ENCODE data around the gene KCNA3.

DNA sequence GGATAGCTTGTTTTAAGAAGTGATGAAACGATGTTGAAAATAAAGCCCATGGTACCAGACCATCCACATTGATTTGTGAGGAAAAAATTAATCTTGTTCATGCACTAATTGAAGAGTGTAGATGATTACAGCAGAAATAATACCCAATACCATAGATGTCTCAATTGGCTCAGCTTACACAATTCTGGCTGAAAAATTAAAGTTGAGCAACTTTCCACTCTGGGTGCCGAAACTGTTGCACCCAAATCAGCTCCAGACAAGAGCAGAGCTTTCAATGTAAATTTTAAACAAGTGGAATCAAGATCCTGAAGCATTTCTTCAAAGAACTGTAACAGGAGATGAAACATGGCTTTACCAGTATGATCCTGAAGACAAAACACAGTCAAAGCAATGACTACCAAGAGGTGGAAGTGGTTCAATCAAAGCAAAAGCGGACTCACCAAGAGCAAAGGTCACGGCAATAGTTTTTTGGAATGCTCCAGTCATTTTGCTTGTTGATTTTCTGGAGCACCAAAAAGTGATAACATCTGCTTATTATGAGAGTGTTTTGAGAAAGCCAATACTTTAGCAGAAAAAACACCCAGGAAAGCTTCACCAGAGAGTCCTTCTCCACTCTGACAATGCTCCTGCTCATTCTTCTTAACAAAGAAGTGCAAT, 16.1 kb upstream of the KCNA3 start:
- TF ChIP-seq, protein P1, sequence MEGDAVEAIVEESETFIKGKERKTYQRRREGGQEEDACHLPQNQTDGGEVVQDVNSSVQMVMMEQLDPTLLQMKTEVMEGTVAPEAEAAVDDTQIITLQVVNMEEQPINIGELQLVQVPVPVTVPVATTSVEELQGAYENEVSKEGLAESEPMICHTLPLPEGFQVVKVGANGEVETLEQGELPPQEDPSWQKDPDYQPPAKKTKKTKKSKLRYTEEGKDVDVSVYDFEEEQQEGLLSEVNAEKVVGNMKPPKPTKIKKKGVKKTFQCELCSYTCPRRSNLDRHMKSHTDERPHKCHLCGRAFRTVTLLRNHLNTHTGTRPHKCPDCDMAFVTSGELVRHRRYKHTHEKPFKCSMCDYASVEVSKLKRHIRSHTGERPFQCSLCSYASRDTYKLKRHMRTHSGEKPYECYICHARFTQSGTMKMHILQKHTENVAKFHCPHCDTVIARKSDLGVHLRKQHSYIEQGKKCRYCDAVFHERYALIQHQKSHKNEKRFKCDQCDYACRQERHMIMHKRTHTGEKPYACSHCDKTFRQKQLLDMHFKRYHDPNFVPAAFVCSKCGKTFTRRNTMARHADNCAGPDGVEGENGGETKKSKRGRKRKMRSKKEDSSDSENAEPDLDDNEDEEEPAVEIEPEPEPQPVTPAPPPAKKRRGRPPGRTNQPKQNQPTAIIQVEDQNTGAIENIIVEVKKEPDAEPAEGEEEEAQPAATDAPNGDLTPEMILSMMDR (IDR thresholded peaks at IDR 0.05), result no peak
- TF ChIP-seq POLR2A (IDR thresholded peaks at IDR 0.05) (no peak), EP300 (IDR thresholded peaks at IDR 0.05) (no peak)
